Stromal cell of bone marrow (primary cell): ENCODE data around the gene AGBL2.
A peak's percentile ranks its signal among the peaks of the same experiment; 100 is the strongest.
"Not testable (repeated sequence)": the region's sequence is repeated elsewhere in the genome, so short reads cannot be mapped to it uniquely, and the experiment has no call there.

Experiments used
- DNase-seq: peaks from one replicate; pipeline ENCODE4 v3.0.0-alpha.2; 2012; ENCODE audit warnings: low read depth

The AGBL2 gene

GRCh38 chr11:47688111-47688510, 27.1 kb downstream of the AGBL2 start:
- DNase-seq: no peak

GRCh38 chr11:47686704-47687103, 28.5 kb downstream of the AGBL2 start:
- not testable (repeated sequence) for DNase-seq

GRCh38 chr11:47686151-47686550, 29.0 kb downstream of the AGBL2 start:
- no peak for DNase-seq

- no peak for DNase-seq
These were observed 39.3 kb downstream of the AGBL2 start for GRCh38 chr11:47675851-47676250.

- DNase-seq: no peak
These were observed 42.9 kb downstream of the AGBL2 start for GRCh38 chr11:47672283-47672730.

GRCh38 chr11:47669856-47670255, 45.3 kb downstream of the AGBL2 start:
- no peak for DNase-seq

- no peak for DNase-seq
These were observed 46.5 kb downstream of the AGBL2 start for GRCh38 chr11:47668665-47669064.

- no peak for DNase-seq
These were observed 47.6 kb downstream of the AGBL2 start for GRCh38 chr11:47667555-47667954.

GRCh38 chr11:47667135-47667534, 48.0 kb downstream of the AGBL2 start:
- no peak for DNase-seq

GRCh38 chr11:47664936-47665335, 50.2 kb downstream of the AGBL2 start:
- DNase-seq: not testable (repeated sequence)

GRCh38 chr11:47661245-47661644, 53.9 kb downstream of the AGBL2 start:
- no peak for DNase-seq

GRCh38 chr11:47659276-47659675, 55.9 kb downstream of the AGBL2 start:
- DNase-seq: no peak

GRCh38 chr11:47656260-47656885, 58.8 kb downstream of the AGBL2 start:
- DNase-seq: no peak

- DNase-seq: no peak
These were observed 63.2 kb downstream of the AGBL2 start for GRCh38 chr11:47651818-47652469.

GRCh38 chr11:47649276-47649675, 65.9 kb downstream of the AGBL2 start:
- no peak for DNase-seq

GRCh38 chr11:47646019-47646418, 69.2 kb downstream of the AGBL2 start:
- DNase-seq: no peak

- DNase-seq: no peak
These were observed 69.7 kb downstream of the AGBL2 start for GRCh38 chr11:47645500-47645899.

GRCh38 chr11:47642099-47642855, 72.9 kb downstream of the AGBL2 start, which contains the start of gene MTCH2:
Gene MTCH2, minus strand, starts transcription at chr11:47642559. Its CDS starts 94 bp downstream, at chr11:47642465.
- DNase-seq: peak; percentile 92

- no peak for DNase-seq
These were observed 73.5 kb downstream of the AGBL2 start for GRCh38 chr11:47641600-47642098.

- peak; percentile 9 for DNase-seq
These were observed 74.7 kb downstream of the AGBL2 start for GRCh38 chr11:47640506-47640905.

- not testable (repeated sequence) for DNase-seq
These were observed 78.8 kb downstream of the AGBL2 start for GRCh38 chr11:47636331-47636730.

- no peak for DNase-seq
These were observed 83.7 kb downstream of the AGBL2 start for GRCh38 chr11:47631473-47631872.

- no peak for DNase-seq
These were observed 87.1 kb downstream of the AGBL2 start for GRCh38 chr11:47628026-47628425.
